Lower lobe of right lung (tissue), 2 donors: ENCODE results near the gene EPB41L1. TPM values are rescaled to one million over a fixed set of nuclear protein-coding genes. Genes with fewer than 3 reads are reported as not detected.

Experiments used
- ATAC-seq, 2 donors: fragments of 200-7000 bp; cut with Tn5 transposase; one replicate each; pipeline ENCODE4 v1.9.1; 2020 to 2022; ENCODE audit warnings: mild to moderate bottlenecking in 2 of 2, moderate library complexity in 2 of 2
- DNase-seq: peaks from one replicate; pipeline ENCODE4 v3.0.0-alpha.2; 2020
- H3K27ac ChIP-seq: fragments of 200-600 bp; one replicate; pipeline ENCODE4 v1.8.0; 2022
- H3K27me3 ChIP-seq: fragments of 200-600 bp; one replicate; pipeline ENCODE4 v1.8.0; 2022; ENCODE audit warnings: low read depth
- H3K36me3 ChIP-seq: fragments of 200-600 bp; one replicate; pipeline ENCODE4 v1.8.0; 2022; ENCODE audit warnings: mild to moderate bottlenecking
- H3K4me1 ChIP-seq: fragments of 200-600 bp; one replicate; pipeline ENCODE4 v1.8.0; 2022
- H3K4me3 ChIP-seq: fragments of 200-600 bp; one replicate; pipeline ENCODE4 v1.8.0; 2022; ENCODE audit warnings: mild to moderate bottlenecking
- H3K9me3 ChIP-seq: fragments of 200-600 bp; one replicate; pipeline ENCODE4 v1.8.0; 2022
- CTCF ChIP-seq: fragments of 200-600 bp; IDR thresholded peaks from one replicate; pipeline ENCODE4 v1.8.0; 2022; ENCODE audit warnings: antibody characterized with exemption, mild to moderate bottlenecking
- intact Hi-C: fragments of 100-400 bp; cut with DNase I; formaldehyde crosslinking; loops from one replicate; pipeline ENCODE4 v1.11.0; 2022
- total RNA-seq: library from RNA; stranded (reverse); fragmentation: NEBNext Ultra II Directional; extraction: Animal tissue kit (Norgen Biotek cat#: 25700); gene quantifications from one replicate; pipeline ENCODE4 v1.2.1, GENCODE V29; 2021
- donor health status: DM: no; HTN: yes; CAD: no; lungs with severe emphysema.

EPB41L1 gene
- total RNA-seq, 1 donor from 2014 or later, result 68.9 TPM

GRCh38 chr20:36150489-36150846 lies 4.1 kb upstream of the EPB41L1 start:
- Histone ChIP-seq H3K27me3 (no peaks in the 10 kb centered on the region), H3K4me1 (peaks cover 28% of the 10 kb centered on the region), H3K4me3 (no peak overlapping the region), H3K9me3 (no peaks in the 10 kb centered on the region), H3K36me3 (no peaks in the 10 kb centered on the region), H3K27ac (no peak overlapping the region)
- intact Hi-C loops, result no loop called here
- TF ChIP-seq CTCF, result no peak
- no peak for DNase-seq
- no peak for ATAC-seq

- H3K36me3 ChIP-seq, result no peaks in the 10 kb centered on the region
- no peak for ATAC-seq
- no peak for TF ChIP-seq CTCF
- H3K9me3 ChIP-seq, result no peaks in the 10 kb centered on the region
- intact Hi-C loops, result no loop called here
- H3K27me3 ChIP-seq, result no peaks in the 10 kb centered on the region
- DNase-seq, result no peak
- peaks cover 28% of the 10 kb centered on the region for H3K4me1 ChIP-seq
- H3K27ac ChIP-seq, result no peak overlapping the region
- no peak overlapping the region for H3K4me3 ChIP-seq
These were observed 3.5 kb upstream of the EPB41L1 start for GRCh38 chr20:36150847-36151539.

GRCh38 chr20:36152261-36152660 lies 2.3 kb upstream of the EPB41L1 start:
- no peak for DNase-seq

GRCh38 chr20:36153204-36153603 lies 1.3 kb upstream of the EPB41L1 start:
- Histone ChIP-seq H3K36me3 (no peaks in the 10 kb centered on the region), H3K4me1 (peaks cover 36% of the 10 kb centered on the region), H3K27me3 (no peaks in the 10 kb centered on the region), H3K27ac (no peak overlapping the region), H3K9me3 (no peaks in the 10 kb centered on the region), H3K4me3 (no peak overlapping the region)
- ATAC-seq (no peak), DNase-seq (no peak)
- no peak for TF ChIP-seq CTCF
- intact Hi-C loops, result no loop called here

More at GRCh38 chr20:36152261-36152660, 2.3 kb upstream of the EPB41L1 start:
- ATAC-seq, result no peak
- intact Hi-C loops, result no loop called here
- no peaks in the 10 kb centered on the region for H3K9me3 ChIP-seq
- no peak overlapping the region for H3K27ac ChIP-seq
- H3K4me1 ChIP-seq, result peaks cover 38% of the 10 kb centered on the region
- no peaks in the 10 kb centered on the region for H3K27me3 ChIP-seq
- no peak overlapping the region for H3K4me3 ChIP-seq
- no peaks in the 10 kb centered on the region for H3K36me3 ChIP-seq
- TF ChIP-seq CTCF, result no peak

- no peak for TF ChIP-seq CTCF
- no peaks in the 10 kb centered on the region for H3K36me3 ChIP-seq
- no peaks in the 10 kb centered on the region for H3K27me3 ChIP-seq
- peak; percentile 93 to 95 for ATAC-seq
- H3K4me1 ChIP-seq, result peaks cover 33% of the 10 kb centered on the region
- H3K4me3 ChIP-seq, result peak overlapping the region; percentile 69
- intact Hi-C loops, result no loop called here
- no peaks in the 10 kb centered on the region for H3K9me3 ChIP-seq
- peak; percentile 91 for DNase-seq
- peak overlapping the region; percentile 39 for H3K27ac ChIP-seq
These were observed 522 bp upstream of the EPB41L1 start for GRCh38 chr20:36153736-36154699.
